Left kidney (tissue), 8 donors: Measurements from ENCODE around the gene PCNX1. TPM values are rescaled to one million over a fixed set of nuclear protein-coding genes. Genes with fewer than 3 reads are reported as not detected.
"Not testable (repeated sequence)": the region's sequence is repeated elsewhere in the genome, so short reads cannot be mapped to it uniquely, and the experiment has no call there.

Experiments used
- DNase-seq: peaks from one replicate; pipeline ENCODE4 v3.0.0-alpha.2; 2013
- long read RNA-seq, 8 donors: transcript quantifications; one replicate each; lab custom pipeline, GENCODE V29; 2026
- polyA plus RNA-seq: library from polyadenylated mRNA; unstranded; fragments of 120-200 nt; gene quantifications from one replicate; pipeline ENCODE4 v1.2.1, GENCODE V29; 2013; ENCODE audit not compliant: insufficient read length

Gene PCNX1
- 55.4 TPM for polyA plus RNA-seq
- long read RNA-seq, donor 1, partial matches to known transcripts, result 13 of 13 reads
- long read RNA-seq, donor 1, other reads (novel, unspliced or antisense), result 0 of 13 reads
- long read RNA-seq, donor 2, partial matches to known transcripts, result 17 of 17 reads
- long read RNA-seq, donor 2, other reads (novel, unspliced or antisense), result 0 of 17 reads
- long read RNA-seq, donor 3, partial matches to known transcripts, result 7 of 7 reads
- long read RNA-seq, donor 3, other reads (novel, unspliced or antisense), result 0 of 7 reads
- long read RNA-seq, donor 4, result 0 reads
- long read RNA-seq, donor 5, full-length matches to known transcripts, result 1 of 1 reads
- long read RNA-seq, donor 5, partial matches to known transcripts, result 0 of 1 reads
- long read RNA-seq, donor 5, other reads (novel, unspliced or antisense), result 0 of 1 reads
- long read RNA-seq, donor 6, partial matches to known transcripts, result 12 of 12 reads
- long read RNA-seq, donor 6, other reads (novel, unspliced or antisense), result 0 of 12 reads
- long read RNA-seq, donor 7, partial matches to known transcripts, result 5 of 5 reads
- long read RNA-seq, donor 7, other reads (novel, unspliced or antisense), result 0 of 5 reads
- long read RNA-seq, donor 8, full-length matches to known transcripts, result 1 of 1 reads
- long read RNA-seq, donor 8, partial matches to known transcripts, result 0 of 1 reads
- long read RNA-seq, donor 8, other reads (novel, unspliced or antisense), result 0 of 1 reads

- peak; percentile 90 for DNase-seq
These were observed at the start of gene PCNX1 for GRCh38 chr14:70907176-70907995. PCNX1 (plus strand) TSS chr14:70907459; CDS start chr14:70907851, 392 bp downstream.

GRCh38 chr14:70857496-70857890 lies 49.8 kb upstream of the PCNX1 start:
- DNase-seq, result no peak

GRCh38 chr14:70858641-70859040 lies 48.6 kb upstream of the PCNX1 start:
- no peak for DNase-seq

GRCh38 chr14:70866992-70867391 lies 40.3 kb upstream of the PCNX1 start:
- DNase-seq, result not testable (repeated sequence)

- no peak for DNase-seq
These were observed 36.3 kb upstream of the PCNX1 start for GRCh38 chr14:70871001-70871400.

- DNase-seq, result no peak
These were observed 35.2 kb upstream of the PCNX1 start for GRCh38 chr14:70871863-70872677.

- DNase-seq, result no peak
These were observed 34.6 kb upstream of the PCNX1 start for GRCh38 chr14:70872678-70873020.

GRCh38 chr14:70873627-70874026 lies 33.6 kb upstream of the PCNX1 start:
- DNase-seq, result no peak

- not testable (repeated sequence) for DNase-seq
These were observed 31.3 kb upstream of the PCNX1 start for GRCh38 chr14:70875811-70876460.

- no peak for DNase-seq
These were observed 27.8 kb upstream of the PCNX1 start for GRCh38 chr14:70879448-70879847.

- DNase-seq, result not testable (repeated sequence)
These were observed 26.4 kb upstream of the PCNX1 start for GRCh38 chr14:70880888-70881287.

GRCh38 chr14:70881549-70882177 lies 25.6 kb upstream of the PCNX1 start:
- no peak for DNase-seq

- DNase-seq, result no peak
These were observed 24.3 kb upstream of the PCNX1 start for GRCh38 chr14:70882776-70883492.

GRCh38 chr14:70884595-70885342 lies 22.5 kb upstream of the PCNX1 start:
- no peak for DNase-seq

- DNase-seq, result no peak
These were observed 21.8 kb upstream of the PCNX1 start for GRCh38 chr14:70885343-70886022.

GRCh38 chr14:70886421-70887206 lies 20.6 kb upstream of the PCNX1 start:
- DNase-seq, result no peak

- no peak for DNase-seq
These were observed 20.0 kb upstream of the PCNX1 start for GRCh38 chr14:70887207-70887681.
